ENCODE measurements around the gene ZNF775.

ZNF775 gene

DNA sequence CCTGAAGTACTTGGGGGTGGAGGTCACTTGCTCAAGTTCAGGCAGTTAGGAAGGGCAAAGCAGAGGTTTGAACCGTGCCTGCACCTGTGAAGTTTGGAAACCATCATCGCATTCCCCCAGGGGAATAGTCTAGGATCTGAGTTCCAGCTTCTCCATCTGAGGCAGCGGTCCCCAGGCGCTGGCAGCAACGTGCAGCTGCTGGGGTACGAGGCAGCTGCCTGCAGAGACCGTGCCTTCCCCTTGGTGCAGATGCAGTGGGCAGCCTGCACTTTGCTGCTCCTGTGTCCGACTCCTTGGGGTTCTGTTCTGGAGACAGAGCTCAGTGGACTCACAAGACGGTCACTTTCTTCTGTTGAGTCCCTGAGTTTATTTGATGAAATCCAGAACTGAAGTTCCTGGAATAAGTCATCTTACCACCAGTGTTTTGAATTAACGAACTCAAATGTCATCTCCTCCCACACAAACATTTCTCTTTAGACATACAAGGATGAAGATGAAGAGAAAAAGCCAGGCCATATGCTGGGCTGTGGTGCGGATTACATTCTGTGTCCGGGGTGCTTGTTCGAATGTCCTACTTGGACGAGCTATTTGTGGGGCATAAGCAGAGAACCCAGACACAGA is 51.4 kb downstream of the ZNF775 start:
- H2AFZ ChIP-seq (ENCODE audit: low read depth, low read length), result no peak overlapping the region
- H3K4me3 ChIP-seq (ENCODE audit: low read depth in 1 of 2, low read length in 2 of 2), result no peak overlapping the region
- no peaks in the 10 kb centered on the region for H3K27me3 ChIP-seq (ENCODE audit: insufficient read depth, low read length, poor library complexity)
- H3K9ac ChIP-seq (ENCODE audit: low read depth, low read length), result no peak overlapping the region
- peak; percentile 19 for DNase-seq
- H3K4me1 ChIP-seq (ENCODE audit: insufficient read depth, low read length), result peaks cover 41% of the 10 kb centered on the region
- no peak for ATAC-seq (ENCODE audit: insufficient read depth, low read depth)
- no peaks in the 10 kb centered on the region for H4K20me1 ChIP-seq (ENCODE audit: insufficient read depth, low read length)
- no peaks in the 10 kb centered on the region for H3K36me3 ChIP-seq (ENCODE audit: insufficient read depth, low read length)
- H3K27ac ChIP-seq (ENCODE audit: low read length), result no peak overlapping the region
- no peak for TF ChIP-seq EZH2 (IDR thresholded peaks at IDR 0.05; ENCODE audit: borderline replicate concordance, low read depth, low read length, severe bottlenecking)
- no peak for TF ChIP-seq CTCF (IDR thresholded peaks at IDR 0.05; ENCODE audit: borderline replicate concordance, extremely low read depth, low read length, poor library complexity, severe bottlenecking)
- H3K4me2 ChIP-seq (ENCODE audit: insufficient read depth, low read length), result no peak overlapping the region
- no peaks in the 10 kb centered on the region for H3K9me3 ChIP-seq (ENCODE audit: insufficient read depth, low read length, severe bottlenecking)
- no peaks in the 10 kb centered on the region for H3K79me2 ChIP-seq (ENCODE audit: insufficient read depth, low read length)

- Histone ChIP-seq H3K27ac (ENCODE audit: low read length) (no peak overlapping the region), H4K20me1 (ENCODE audit: insufficient read depth, low read length) (no peaks in the 10 kb centered on the region), H3K4me2 (ENCODE audit: insufficient read depth, low read length) (no peak overlapping the region), H3K36me3 (ENCODE audit: insufficient read depth, low read length) (no peaks in the 10 kb centered on the region), H2AFZ (ENCODE audit: low read depth, low read length) (no peak overlapping the region), H3K9me3 (ENCODE audit: insufficient read depth, low read length, severe bottlenecking) (no peaks in the 10 kb centered on the region), H3K9ac (ENCODE audit: low read depth, low read length) (no peak overlapping the region), H3K4me3 (ENCODE audit: low read depth in 1 of 2, low read length in 2 of 2) (no peak overlapping the region), H3K27me3 (ENCODE audit: insufficient read depth, low read length, poor library complexity) (no peaks in the 10 kb centered on the region), H3K79me2 (ENCODE audit: insufficient read depth, low read length) (no peaks in the 10 kb centered on the region), H3K4me1 (ENCODE audit: insufficient read depth, low read length) (peaks cover 35% of the 10 kb centered on the region)
- DNase-seq (peak; percentile 3), ATAC-seq (ENCODE audit: insufficient read depth, low read depth) (no peak)
- TF ChIP-seq EZH2 (IDR thresholded peaks at IDR 0.05; ENCODE audit: borderline replicate concordance, low read depth, low read length, severe bottlenecking) (no peak), CTCF (IDR thresholded peaks at IDR 0.05; ENCODE audit: borderline replicate concordance, extremely low read depth, low read length, poor library complexity, severe bottlenecking) (no peak)
These were observed 52.9 kb downstream of the ZNF775 start for GRCh38 chr7:150431839-150432658.

- H3K27me3 ChIP-seq (ENCODE audit: insufficient read depth, low read length, poor library complexity), result no peaks in the 10 kb centered on the region
- H3K27ac ChIP-seq (ENCODE audit: low read length), result no peak overlapping the region
- H3K9ac ChIP-seq (ENCODE audit: low read depth, low read length), result no peak overlapping the region
- no peaks in the 10 kb centered on the region for H3K9me3 ChIP-seq (ENCODE audit: insufficient read depth, low read length, severe bottlenecking)
- H3K79me2 ChIP-seq (ENCODE audit: insufficient read depth, low read length), result no peaks in the 10 kb centered on the region
- DNase-seq (peak; percentile 9), ATAC-seq (ENCODE audit: insufficient read depth, low read depth) (no peak)
- TF ChIP-seq EZH2 (IDR thresholded peaks at IDR 0.05; ENCODE audit: borderline replicate concordance, low read depth, low read length, severe bottlenecking) (no peak), CTCF (IDR thresholded peaks at IDR 0.05; ENCODE audit: borderline replicate concordance, extremely low read depth, low read length, poor library complexity, severe bottlenecking) (no peak)
- H2AFZ ChIP-seq (ENCODE audit: low read depth, low read length), result no peak overlapping the region
- H3K4me3 ChIP-seq (ENCODE audit: low read depth in 1 of 2, low read length in 2 of 2), result no peak overlapping the region
- peaks cover 24% of the 10 kb centered on the region for H3K4me1 ChIP-seq (ENCODE audit: insufficient read depth, low read length)
- H4K20me1 ChIP-seq (ENCODE audit: insufficient read depth, low read length), result no peaks in the 10 kb centered on the region
- no peak overlapping the region for H3K4me2 ChIP-seq (ENCODE audit: insufficient read depth, low read length)
- no peaks in the 10 kb centered on the region for H3K36me3 ChIP-seq (ENCODE audit: insufficient read depth, low read length)
These were observed 54.1 kb downstream of the ZNF775 start for GRCh38 chr7:150432915-150433892.

Data from DND-41 (cell line).